ENCODE data around the gene DHRS1.

DHRS1 gene

DNA sequence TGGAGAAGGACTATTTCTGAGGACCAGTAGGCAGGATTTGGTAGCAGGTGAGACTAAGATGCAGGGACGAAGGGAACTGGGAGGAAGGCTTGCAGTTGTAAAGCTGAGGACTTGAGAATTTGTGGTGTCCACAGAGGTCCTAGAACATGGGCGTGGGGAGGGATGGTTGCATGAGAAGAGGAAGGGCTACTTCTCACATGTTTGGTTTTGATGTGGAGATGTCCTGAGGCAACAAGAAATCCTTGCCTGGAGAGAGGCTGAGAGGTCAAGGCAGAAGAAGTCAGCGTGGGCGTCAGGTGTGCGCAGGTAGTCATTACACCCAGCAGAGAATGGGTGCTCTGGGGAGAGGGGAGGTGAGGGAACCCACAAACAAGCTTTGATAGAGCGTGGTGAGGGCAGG lies 22.5 kb downstream of the DHRS1 start:
- Histone ChIP-seq H3K4me3 (ENCODE audit: low read depth in 1 of 2, low read length in 2 of 2) (no peak overlapping the region), H3K36me3 (ENCODE audit: control insufficient read depth in 1 of 2, insufficient read depth in 2 of 2, low read length in 2 of 2) (no peaks in the 10 kb centered on the region), H3K27me3 (ENCODE audit: low read depth, low read length) (no peaks in the 10 kb centered on the region), H3K9me3 (ENCODE audit: control insufficient read depth in 1 of 2, low read length in 2 of 2) (no peaks in the 10 kb centered on the region), H3K27ac (ENCODE audit: low read length) (no peak overlapping the region), H3K4me1 (ENCODE audit: control insufficient read depth in 1 of 2, insufficient read depth in 2 of 2, low read length in 2 of 2) (peaks cover under 1 to 2% of the 10 kb centered on the region in 2 donors)

DNA sequence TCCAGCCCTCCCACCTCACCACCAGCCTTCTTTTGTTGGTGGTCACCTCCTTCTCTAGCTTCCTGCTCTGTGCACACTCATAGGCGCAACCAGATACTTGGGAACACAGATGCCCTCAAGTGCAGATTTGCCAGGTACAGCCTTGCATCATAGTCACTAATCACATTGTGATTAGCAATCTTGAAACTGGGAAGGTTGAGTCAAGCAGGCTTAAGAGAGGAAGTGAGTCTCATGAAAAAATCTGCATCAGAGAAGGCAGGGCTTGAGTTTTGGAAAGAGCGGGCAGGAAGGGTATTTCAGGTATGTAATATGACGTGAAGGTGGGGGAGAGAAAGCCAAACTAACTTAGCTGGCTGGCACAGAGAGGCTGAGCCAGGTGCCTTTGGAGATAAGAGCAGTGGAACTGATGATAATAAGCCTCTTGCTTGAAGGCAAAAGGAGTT lies 25.5 kb downstream of the DHRS1 start:
- Histone ChIP-seq H3K4me3 (ENCODE audit: low read depth in 1 of 2, low read length in 2 of 2) (no peak overlapping the region), H3K27ac (ENCODE audit: low read length) (no peak overlapping the region), H3K9me3 (ENCODE audit: control insufficient read depth in 1 of 2, low read length in 2 of 2) (no peaks in the 10 kb centered on the region), H3K27me3 (ENCODE audit: low read depth, low read length) (no peaks in the 10 kb centered on the region), H3K36me3 (ENCODE audit: control insufficient read depth in 1 of 2, insufficient read depth in 2 of 2, low read length in 2 of 2) (peaks cover 5 to 7% of the 10 kb centered on the region in 2 donors), H3K4me1 (ENCODE audit: control insufficient read depth in 1 of 2, insufficient read depth in 2 of 2, low read length in 2 of 2) (peaks cover 4 to 10% of the 10 kb centered on the region in 2 donors)

GRCh38 chr14:24273422-24273998 lies 26.1 kb downstream of the DHRS1 start:
- Histone ChIP-seq H3K27me3 (ENCODE audit: low read depth, low read length) (no peaks in the 10 kb centered on the region), H3K4me1 (ENCODE audit: control insufficient read depth in 1 of 2, insufficient read depth in 2 of 2, low read length in 2 of 2) (peaks cover 4 to 10% of the 10 kb centered on the region in 2 donors), H3K36me3 (ENCODE audit: control insufficient read depth in 1 of 2, insufficient read depth in 2 of 2, low read length in 2 of 2) (peaks cover 10% of the 10 kb centered on the region in 2 donors), H3K4me3 (ENCODE audit: low read depth in 1 of 2, low read length in 2 of 2) (no peak overlapping the region), H3K27ac (ENCODE audit: low read length) (no peak overlapping the region), H3K9me3 (ENCODE audit: control insufficient read depth in 1 of 2, low read length in 2 of 2) (no peaks in the 10 kb centered on the region)

GRCh38 chr14:24272467-24272866 lies 27.1 kb downstream of the DHRS1 start:
- Histone ChIP-seq H3K9me3 (ENCODE audit: control insufficient read depth in 1 of 2, low read length in 2 of 2) (no peaks in the 10 kb centered on the region), H3K4me3 (ENCODE audit: low read depth in 1 of 2, low read length in 2 of 2) (no peak overlapping the region), H3K27me3 (ENCODE audit: low read depth, low read length) (no peaks in the 10 kb centered on the region), H3K27ac (ENCODE audit: low read length) (no peak overlapping the region), H3K4me1 (ENCODE audit: control insufficient read depth in 1 of 2, insufficient read depth in 2 of 2, low read length in 2 of 2) (peaks cover 4 to 10% of the 10 kb centered on the region in 2 donors), H3K36me3 (ENCODE audit: control insufficient read depth in 1 of 2, insufficient read depth in 2 of 2, low read length in 2 of 2) (peaks cover 14% of the 10 kb centered on the region in 2 donors)

- Histone ChIP-seq H3K36me3 (ENCODE audit: control insufficient read depth in 1 of 2, insufficient read depth in 2 of 2, low read length in 2 of 2) (peaks cover 18 to 19% of the 10 kb centered on the region in 2 donors), H3K27ac (ENCODE audit: low read length) (peak overlapping the region; percentile 92), H3K9me3 (ENCODE audit: control insufficient read depth in 1 of 2, low read length in 2 of 2) (no peaks in the 10 kb centered on the region), H3K27me3 (ENCODE audit: low read depth, low read length) (no peaks in the 10 kb centered on the region), H3K4me3 (ENCODE audit: low read depth in 1 of 2, low read length in 2 of 2) (peak overlapping the region; percentile 80 to 82), H3K4me1 (ENCODE audit: control insufficient read depth in 1 of 2, insufficient read depth in 2 of 2, low read length in 2 of 2) (peaks cover 4 to 10% of the 10 kb centered on the region in 2 donors)
Observed at GRCh38 chr14:24271834-24272263, 27.7 kb downstream of the DHRS1 start.

GRCh38 chr14:24271134-24271833 lies 28.3 kb downstream of the DHRS1 start, which contains the start of gene RABGGTA:
RABGGTA (minus strand) TSS chr14:24271597; CDS start chr14:24271115, 482 bp downstream.
- H3K36me3 ChIP-seq (ENCODE audit: control insufficient read depth in 1 of 2, insufficient read depth in 2 of 2, low read length in 2 of 2), result peaks cover 24 to 25% of the 10 kb centered on the region in 2 donors

GRCh38 chr14:24270537-24271133 lies 28.9 kb downstream of the DHRS1 start:
- H3K4me3 ChIP-seq (ENCODE audit: low read depth in 1 of 2, low read length in 2 of 2), result peak overlapping the region; percentile 80 to 82
- H3K36me3 ChIP-seq (ENCODE audit: control insufficient read depth in 1 of 2, insufficient read depth in 2 of 2, low read length in 2 of 2), result peaks cover 28% of the 10 kb centered on the region in 2 donors
- H3K27me3 ChIP-seq (ENCODE audit: low read depth, low read length), result no peaks in the 10 kb centered on the region
- peaks cover 4 to 10% of the 10 kb centered on the region in 2 donors for H3K4me1 ChIP-seq (ENCODE audit: control insufficient read depth in 1 of 2, insufficient read depth in 2 of 2, low read length in 2 of 2)
- no peaks in the 10 kb centered on the region for H3K9me3 ChIP-seq (ENCODE audit: control insufficient read depth in 1 of 2, low read length in 2 of 2)
- H3K27ac ChIP-seq (ENCODE audit: low read length), result peak overlapping the region; percentile 92

More at GRCh38 chr14:24271134-24271833, 28.3 kb downstream of the DHRS1 start, which contains the start of gene RABGGTA:
- peak within 1 kb of the TSS; percentile 92 for H3K27ac ChIP-seq (ENCODE audit: low read length)
- H3K9me3 ChIP-seq (ENCODE audit: control insufficient read depth in 1 of 2, low read length in 2 of 2), result no peaks in the 10 kb centered on the region
- no peaks in the 10 kb centered on the region for H3K27me3 ChIP-seq (ENCODE audit: low read depth, low read length)
- H3K4me1 ChIP-seq (ENCODE audit: control insufficient read depth in 1 of 2, insufficient read depth in 2 of 2, low read length in 2 of 2), result peaks cover 4 to 10% of the 10 kb centered on the region in 2 donors
- peak within 1 kb of the TSS; percentile 80 to 82 for H3K4me3 ChIP-seq (ENCODE audit: low read depth in 1 of 2, low read length in 2 of 2)

DNA sequence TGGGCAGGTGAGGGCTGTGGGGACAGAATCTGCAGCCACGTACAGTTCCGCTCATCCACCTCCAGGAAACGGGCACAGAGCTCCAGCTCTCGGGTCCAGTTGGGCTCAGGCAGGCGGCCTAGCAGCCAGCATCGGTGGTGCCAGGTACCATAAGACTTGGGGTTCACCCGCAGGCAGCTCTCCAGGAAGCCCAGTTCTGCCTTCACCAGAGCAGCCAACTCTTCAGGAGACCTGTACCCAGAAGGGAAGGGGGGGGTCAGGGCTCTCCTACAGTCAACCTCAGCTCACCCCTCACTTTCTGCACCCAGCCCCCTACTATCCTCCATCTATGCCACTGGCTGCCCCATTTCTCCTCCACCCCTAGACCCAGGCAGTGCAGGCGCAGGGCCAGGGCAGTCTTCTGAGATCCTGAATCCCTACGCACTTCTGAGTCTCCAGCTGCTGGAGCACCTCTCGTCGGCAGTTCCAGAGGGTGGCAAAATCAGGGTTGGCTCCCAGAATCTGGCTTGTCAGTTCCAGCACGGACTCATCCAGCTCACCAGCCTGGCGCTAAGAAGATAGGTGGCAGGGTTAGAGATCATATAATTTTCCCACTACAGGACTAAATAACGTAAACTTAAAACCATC lies 29.6 kb downstream of the DHRS1 start:
- H3K27me3 ChIP-seq (ENCODE audit: low read depth, low read length), result no peaks in the 10 kb centered on the region

DNA sequence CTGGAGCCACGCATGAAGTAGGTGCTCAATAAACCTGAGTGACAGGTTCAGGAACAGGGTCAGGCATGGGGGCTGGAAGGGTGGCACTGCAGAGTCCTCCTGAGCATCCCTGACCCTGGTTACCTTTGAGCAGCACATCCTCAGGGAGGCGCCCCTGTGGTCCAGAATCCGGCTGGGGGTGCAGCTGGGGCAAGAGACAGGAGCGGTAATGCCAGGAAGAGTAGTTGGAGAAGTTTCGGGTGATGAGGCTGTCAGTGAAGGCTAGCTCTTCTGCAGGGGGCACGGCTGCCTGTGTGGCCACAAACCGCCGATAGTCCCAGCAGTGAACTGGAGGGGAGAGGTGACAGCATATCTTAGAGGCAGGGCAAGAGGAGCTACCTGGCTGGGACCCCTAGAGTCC lies 30.2 kb downstream of the DHRS1 start:
- Histone ChIP-seq H3K9me3 (ENCODE audit: control insufficient read depth in 1 of 2, low read length in 2 of 2) (no peaks in the 10 kb centered on the region), H3K27me3 (ENCODE audit: low read depth, low read length) (no peaks in the 10 kb centered on the region), H3K4me3 (ENCODE audit: low read depth in 1 of 2, low read length in 2 of 2) (no peak overlapping the region), H3K27ac (ENCODE audit: low read length) (no peak overlapping the region), H3K36me3 (ENCODE audit: control insufficient read depth in 1 of 2, insufficient read depth in 2 of 2, low read length in 2 of 2) (peaks cover 28 to 38% of the 10 kb centered on the region in 2 donors), H3K4me1 (ENCODE audit: control insufficient read depth in 1 of 2, insufficient read depth in 2 of 2, low read length in 2 of 2) (peaks cover 4 to 10% of the 10 kb centered on the region in 2 donors)

More for the DNA sequence above, 29.6 kb downstream of the DHRS1 start:
- H3K4me1 ChIP-seq (ENCODE audit: control insufficient read depth in 1 of 2, insufficient read depth in 2 of 2, low read length in 2 of 2), result peaks cover 4 to 10% of the 10 kb centered on the region in 2 donors
- no peaks in the 10 kb centered on the region for H3K9me3 ChIP-seq (ENCODE audit: control insufficient read depth in 1 of 2, low read length in 2 of 2)
- H3K27ac ChIP-seq (ENCODE audit: low read length), result no peak overlapping the region
- peaks cover 28 to 35% of the 10 kb centered on the region in 2 donors for H3K36me3 ChIP-seq (ENCODE audit: control insufficient read depth in 1 of 2, insufficient read depth in 2 of 2, low read length in 2 of 2)
- no peak overlapping the region for H3K4me3 ChIP-seq (ENCODE audit: low read depth in 1 of 2, low read length in 2 of 2)

- Histone ChIP-seq H3K4me3 (ENCODE audit: low read depth in 1 of 2, low read length in 2 of 2) (no peak overlapping the region), H3K27me3 (ENCODE audit: low read depth, low read length) (no peaks in the 10 kb centered on the region), H3K27ac (ENCODE audit: low read length) (no peak overlapping the region), H3K36me3 (ENCODE audit: control insufficient read depth in 1 of 2, insufficient read depth in 2 of 2, low read length in 2 of 2) (peaks cover 28 to 38% of the 10 kb centered on the region in 2 donors), H3K9me3 (ENCODE audit: control insufficient read depth in 1 of 2, low read length in 2 of 2) (no peaks in the 10 kb centered on the region), H3K4me1 (ENCODE audit: control insufficient read depth in 1 of 2, insufficient read depth in 2 of 2, low read length in 2 of 2) (peaks cover 4 to 10% of the 10 kb centered on the region in 2 donors)
Observed at GRCh38 chr14:24268225-24268624, 31.4 kb downstream of the DHRS1 start.

GRCh38 chr14:24267516-24267915 lies 32.1 kb downstream of the DHRS1 start:
- Histone ChIP-seq H3K27me3 (ENCODE audit: low read depth, low read length) (no peaks in the 10 kb centered on the region), H3K36me3 (ENCODE audit: control insufficient read depth in 1 of 2, insufficient read depth in 2 of 2, low read length in 2 of 2) (peaks cover 28 to 38% of the 10 kb centered on the region in 2 donors), H3K9me3 (ENCODE audit: control insufficient read depth in 1 of 2, low read length in 2 of 2) (no peaks in the 10 kb centered on the region), H3K27ac (ENCODE audit: low read length) (no peak overlapping the region), H3K4me3 (ENCODE audit: low read depth in 1 of 2, low read length in 2 of 2) (no peak overlapping the region), H3K4me1 (ENCODE audit: control insufficient read depth in 1 of 2, insufficient read depth in 2 of 2, low read length in 2 of 2) (peaks cover 4 to 10% of the 10 kb centered on the region in 2 donors)

Measured in muscle layer of duodenum (tissue), 2 donors.